Mesothelial cell of epicardium (in vitro differentiated cells): ENCODE measurements around the gene PCED1B. TPM values are rescaled to one million over a fixed set of nuclear protein-coding genes. Genes with fewer than 3 reads are reported as not detected.

Source experiments
- DNase-seq, 2 experiments: peaks; one replicate each; pipeline ENCODE4 v3.0.0; 2021; ENCODE audit warnings: low spot score in 2 of 2; ENCODE audit not compliant: unreplicated experiment in 2 of 2
- H3K27ac Mint-ChIP-seq: 2 replicates; pipeline ENCODE4 v1.8.0; 2021; ENCODE audit warnings: mixed read lengths
- H3K27me3 Mint-ChIP-seq: 2 replicates; pipeline ENCODE4 v1.8.0; 2021; ENCODE audit warnings: low read depth, mixed read lengths
- H3K36me3 Mint-ChIP-seq: 2 replicates; pipeline ENCODE4 v1.8.0; 2021; ENCODE audit warnings: mixed read lengths
- H3K4me1 Mint-ChIP-seq: 2 replicates; pipeline ENCODE4 v1.8.0; 2021; ENCODE audit warnings: mixed read lengths
- H3K4me3 Mint-ChIP-seq: 2 replicates; pipeline ENCODE4 v1.8.0; 2021; ENCODE audit warnings: mild to moderate bottlenecking, moderate library complexity, mixed read lengths
- H3K9me3 Mint-ChIP-seq: 2 replicates; pipeline ENCODE4 v1.8.0; 2021; ENCODE audit warnings: mixed read lengths
- total RNA-seq: library from RNA; stranded (reverse); gene quantifications from 3 replicates; pipeline ENCODE4 v1.2.1, GENCODE V29; 2021
- TF ChIP-seq, protein P1 (sequence below): fragments of 200-600 bp; sonication (generic); IDR thresholded peaks from one replicate; pipeline ENCODE4 v1.5.0; 2021; ENCODE audit warnings: antibody characterized with exemption; ENCODE audit not compliant: unreplicated experiment

PCED1B gene, protein sequence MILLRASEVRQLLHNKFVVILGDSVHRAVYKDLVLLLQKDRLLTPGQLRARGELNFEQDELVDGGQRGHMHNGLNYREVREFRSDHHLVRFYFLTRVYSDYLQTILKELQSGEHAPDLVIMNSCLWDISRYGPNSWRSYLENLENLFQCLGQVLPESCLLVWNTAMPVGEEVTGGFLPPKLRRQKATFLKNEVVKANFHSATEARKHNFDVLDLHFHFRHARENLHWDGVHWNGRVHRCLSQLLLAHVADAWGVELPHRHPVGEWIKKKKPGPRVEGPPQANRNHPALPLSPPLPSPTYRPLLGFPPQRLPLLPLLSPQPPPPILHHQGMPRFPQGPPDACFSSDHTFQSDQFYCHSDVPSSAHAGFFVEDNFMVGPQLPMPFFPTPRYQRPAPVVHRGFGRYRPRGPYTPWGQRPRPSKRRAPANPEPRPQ
- 2.8 to 4.8 TPM (median 3.1 TPM) in 3 replicates for total RNA-seq

DNA sequence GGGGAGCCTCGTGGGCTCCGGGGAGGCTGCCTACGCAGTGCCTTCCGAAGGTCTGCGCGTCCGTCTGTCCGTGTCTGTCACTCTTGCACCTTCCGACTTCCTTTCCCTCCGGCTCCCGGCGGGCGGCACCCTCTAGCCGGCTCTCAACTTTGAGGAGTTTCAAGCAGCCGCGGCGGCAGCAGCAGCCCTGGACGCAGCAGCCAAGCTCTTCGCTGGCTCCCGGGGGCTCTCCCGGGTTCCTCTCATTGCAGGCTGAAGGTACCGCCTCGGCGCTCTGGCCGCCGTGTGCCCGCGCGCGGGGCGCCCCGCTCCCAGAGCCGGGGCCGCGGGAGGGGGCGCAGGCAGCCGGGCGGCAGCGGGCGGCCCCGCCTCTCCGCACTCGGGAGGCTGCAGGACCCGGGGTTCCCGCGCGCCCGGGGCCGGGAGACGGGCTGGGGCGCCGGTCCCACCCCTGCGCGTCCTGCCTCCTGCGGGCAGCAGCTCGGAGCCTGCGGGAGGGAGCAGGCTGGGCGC is at the start of gene PCED1B, which contains the start of gene AMIGO2:
TSS of gene PCED1B (plus strand) at position 154 of the 513 bp plus-strand sequence. CDS start 155,443 bp downstream, outside the sequence.
TSS of gene AMIGO2 (minus strand) at position 492 of the 513 bp plus-strand sequence. CDS start 957 bp downstream, outside the sequence.
- DNase-seq = peak in 1 of 2 experiments; percentile 59
- Mint-ChIP-seq H3K4me3 (peak within 1 kb of the TSS; percentile 86), H3K9me3 (no peaks in the 10 kb centered on the region), H3K4me1 (peaks cover 26% of the 10 kb centered on the region), H3K27ac (peak within 1 kb of the TSS; percentile 87), H3K27me3 (peaks cover 52% of the 10 kb centered on the region), H3K36me3 (no peaks in the 10 kb centered on the region)
- TF ChIP-seq, protein P1, sequence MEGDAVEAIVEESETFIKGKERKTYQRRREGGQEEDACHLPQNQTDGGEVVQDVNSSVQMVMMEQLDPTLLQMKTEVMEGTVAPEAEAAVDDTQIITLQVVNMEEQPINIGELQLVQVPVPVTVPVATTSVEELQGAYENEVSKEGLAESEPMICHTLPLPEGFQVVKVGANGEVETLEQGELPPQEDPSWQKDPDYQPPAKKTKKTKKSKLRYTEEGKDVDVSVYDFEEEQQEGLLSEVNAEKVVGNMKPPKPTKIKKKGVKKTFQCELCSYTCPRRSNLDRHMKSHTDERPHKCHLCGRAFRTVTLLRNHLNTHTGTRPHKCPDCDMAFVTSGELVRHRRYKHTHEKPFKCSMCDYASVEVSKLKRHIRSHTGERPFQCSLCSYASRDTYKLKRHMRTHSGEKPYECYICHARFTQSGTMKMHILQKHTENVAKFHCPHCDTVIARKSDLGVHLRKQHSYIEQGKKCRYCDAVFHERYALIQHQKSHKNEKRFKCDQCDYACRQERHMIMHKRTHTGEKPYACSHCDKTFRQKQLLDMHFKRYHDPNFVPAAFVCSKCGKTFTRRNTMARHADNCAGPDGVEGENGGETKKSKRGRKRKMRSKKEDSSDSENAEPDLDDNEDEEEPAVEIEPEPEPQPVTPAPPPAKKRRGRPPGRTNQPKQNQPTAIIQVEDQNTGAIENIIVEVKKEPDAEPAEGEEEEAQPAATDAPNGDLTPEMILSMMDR = no peak

DNA sequence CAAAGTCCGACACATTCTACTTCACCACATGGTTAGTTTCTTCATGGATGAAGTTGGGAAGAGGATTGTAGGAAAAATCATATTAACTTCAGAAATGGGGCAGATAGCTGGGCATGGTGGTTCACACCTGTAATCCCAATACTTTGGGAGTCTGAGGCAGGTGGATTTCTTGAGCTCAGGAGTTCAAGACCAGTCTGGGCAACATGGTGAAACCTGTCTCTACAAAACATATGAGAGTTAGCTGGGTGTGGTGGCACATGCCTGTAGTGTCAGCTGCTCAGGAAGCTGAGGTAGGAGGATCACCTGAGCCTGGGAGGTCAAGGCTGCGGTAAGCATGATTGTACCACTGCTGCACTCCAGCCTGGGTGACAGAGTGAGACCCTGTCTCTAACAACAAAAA is 49.5 kb upstream of the PCED1B start:
- no peaks in the 10 kb centered on the region for H3K36me3 Mint-ChIP-seq
- H3K27ac Mint-ChIP-seq = no peak overlapping the region
- no peaks in the 10 kb centered on the region for H3K27me3 Mint-ChIP-seq

DNA sequence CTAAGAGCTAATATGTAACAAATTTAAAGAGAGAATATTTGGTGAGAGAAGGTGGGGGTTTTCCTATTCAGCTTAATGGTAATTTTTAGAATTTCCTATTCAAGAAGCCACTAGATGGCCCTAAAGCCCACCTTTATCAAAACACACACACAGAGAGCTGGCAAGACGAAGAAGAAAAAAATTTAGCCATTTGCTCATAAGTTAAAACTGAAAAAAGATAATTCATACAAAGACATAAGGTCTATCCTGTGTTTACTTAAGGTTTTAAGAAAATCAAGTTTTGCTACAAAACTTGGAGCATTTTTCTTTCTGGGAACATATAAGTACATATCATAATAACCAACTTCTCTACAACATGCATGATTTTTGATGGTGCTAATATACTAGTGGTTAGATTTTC is 46.8 kb upstream of the PCED1B start:
- no peaks in the 10 kb centered on the region for H3K27me3 Mint-ChIP-seq
- DNase-seq = no peak

More for the DNA sequence above, 49.5 kb upstream of the PCED1B start:
- DNase-seq = no peak
- H3K4me3 Mint-ChIP-seq = no peak overlapping the region
- TF ChIP-seq, protein P1 = no peak
- peaks cover 23% of the 10 kb centered on the region for H3K4me1 Mint-ChIP-seq
- no peaks in the 10 kb centered on the region for H3K9me3 Mint-ChIP-seq

DNA sequence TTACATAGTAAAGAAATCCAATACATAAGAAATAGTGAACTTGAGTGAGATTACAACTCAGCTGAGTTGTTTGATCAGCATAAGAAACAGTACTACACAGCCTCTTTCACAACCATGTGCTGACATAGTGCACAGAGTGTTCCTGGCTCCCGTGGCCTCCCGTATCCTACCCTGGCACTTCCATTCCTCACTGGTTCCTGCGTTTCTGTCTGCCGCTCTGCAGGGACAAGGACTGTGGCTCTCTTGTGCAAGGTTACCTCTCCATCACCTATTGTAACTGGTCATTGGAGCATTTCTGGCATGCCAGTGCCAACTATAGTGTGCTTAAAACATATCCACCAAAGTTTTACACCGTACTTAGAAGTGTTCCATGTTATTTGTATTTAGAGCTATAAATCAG is 46.3 kb upstream of the PCED1B start:
- Mint-ChIP-seq H3K4me3 (no peak overlapping the region), H3K4me1 (peaks cover 30% of the 10 kb centered on the region), H3K9me3 (peaks cover 9% of the 10 kb centered on the region), H3K27ac (no peak overlapping the region), H3K36me3 (no peaks in the 10 kb centered on the region), H3K27me3 (no peaks in the 10 kb centered on the region)
- TF ChIP-seq, protein P1 = no peak
- no peak for DNase-seq

More for the DNA sequence above, 46.8 kb upstream of the PCED1B start:
- Mint-ChIP-seq H3K9me3 (peaks cover 9% of the 10 kb centered on the region), H3K27ac (no peak overlapping the region), H3K4me3 (no peak overlapping the region), H3K36me3 (no peaks in the 10 kb centered on the region), H3K4me1 (peaks cover 29% of the 10 kb centered on the region)
- TF ChIP-seq, protein P1 = peak; percentile 42

DNA sequence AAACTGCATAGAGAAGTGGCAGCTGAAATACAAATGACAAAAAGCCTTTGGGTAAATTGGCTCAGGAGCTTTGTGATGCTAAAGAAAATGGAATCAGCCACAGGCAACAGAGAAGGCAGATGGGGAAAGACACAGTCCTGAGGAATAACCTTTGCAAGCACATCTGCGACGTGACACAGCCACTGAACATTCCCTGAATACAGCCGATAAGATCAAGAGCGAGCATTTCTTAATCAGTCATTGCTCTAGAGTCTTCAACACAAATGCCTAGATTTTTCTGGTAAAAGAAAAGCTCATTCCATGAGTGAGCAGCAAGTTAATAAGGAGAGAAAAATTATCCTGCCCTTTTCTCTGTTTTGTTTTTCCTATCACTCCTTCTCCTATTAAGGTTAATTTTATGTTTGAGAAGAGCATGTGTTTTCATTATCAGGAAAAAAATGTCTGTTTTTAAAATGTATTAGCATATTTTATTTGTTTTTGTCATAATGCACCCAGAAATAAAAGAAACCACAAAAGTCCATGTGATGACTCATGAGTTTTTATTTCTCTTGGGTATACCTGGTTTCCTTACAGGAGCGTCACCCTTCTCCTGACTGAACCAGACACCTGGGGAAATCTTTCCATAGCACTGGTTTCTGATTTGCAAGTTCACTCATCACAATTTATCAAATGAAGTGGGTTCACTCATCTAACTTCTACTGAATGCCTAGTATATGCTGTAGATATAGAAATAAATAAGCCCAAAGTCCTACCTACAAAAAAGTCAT is 45.4 kb upstream of the PCED1B start:
- Mint-ChIP-seq H3K9me3 (peaks cover 9% of the 10 kb centered on the region), H3K36me3 (no peaks in the 10 kb centered on the region), H3K4me3 (no peak overlapping the region), H3K27ac (no peak overlapping the region), H3K27me3 (no peaks in the 10 kb centered on the region), H3K4me1 (peaks cover 35% of the 10 kb centered on the region)
- TF ChIP-seq, protein P1 = no peak
- no peak for DNase-seq
